Islet of Langerhans (tissue), 1 donor: Measurements from ENCODE around the gene SHISA7.
"Not testable (repeated sequence)": the region's sequence is repeated elsewhere in the genome, so short reads cannot be mapped to it uniquely, and the experiment has no call there.

Experiments
- FAIRE-seq: peaks from one replicate; lab custom pipeline; 2011; peaks lifted over from hg19 to GRCh38; lab: Jason Lieb, UNC

The SHISA7 gene

GRCh38 chr19:55463583-55464031 is 20.5 kb upstream of the SHISA7 start:
- FAIRE-seq, result no peak

GRCh38 chr19:55462722-55463121 is 19.6 kb upstream of the SHISA7 start:
- no peak for FAIRE-seq

GRCh38 chr19:55461974-55462626 is 19.0 kb upstream of the SHISA7 start:
- no peak for FAIRE-seq

GRCh38 chr19:55461259-55461973 is 18.3 kb upstream of the SHISA7 start, which contains the start of gene ISOC2:
Gene ISOC2, minus strand, starts transcription at chr19:55461642. Its CDS starts 5,156 bp downstream, at chr19:55456486.
- FAIRE-seq, result peak; percentile 95

GRCh38 chr19:55460670-55461258 is 17.7 kb upstream of the SHISA7 start:
- no peak for FAIRE-seq

GRCh38 chr19:55459950-55460657 is 17.0 kb upstream of the SHISA7 start:
- peak; percentile 9 for FAIRE-seq

- FAIRE-seq, result no peak
Observed at GRCh38 chr19:55459551-55459949, 16.4 kb upstream of the SHISA7 start.

- no peak for FAIRE-seq
Observed at GRCh38 chr19:55457683-55458457, 14.8 kb upstream of the SHISA7 start.

GRCh38 chr19:55456347-55456746 is 13.2 kb upstream of the SHISA7 start:
- no peak for FAIRE-seq

- FAIRE-seq, result no peak
Observed at GRCh38 chr19:55455576-55456235, 12.6 kb upstream of the SHISA7 start.

- FAIRE-seq, result no peak
Observed at GRCh38 chr19:55454787-55455243, 11.7 kb upstream of the SHISA7 start.

- FAIRE-seq, result no peak
Observed at GRCh38 chr19:55453511-55454260, 10.6 kb upstream of the SHISA7 start.

- FAIRE-seq, result no peak
Observed at GRCh38 chr19:55452749-55453346, 9.7 kb upstream of the SHISA7 start.

GRCh38 chr19:55451965-55452748 is 9.1 kb upstream of the SHISA7 start:
- FAIRE-seq, result no peak

- no peak for FAIRE-seq
Observed at GRCh38 chr19:55451163-55451964, 8.3 kb upstream of the SHISA7 start.

- no peak for FAIRE-seq
Observed at GRCh38 chr19:55449469-55449868, 6.4 kb upstream of the SHISA7 start.

GRCh38 chr19:55448175-55448490 is 5.0 kb upstream of the SHISA7 start:
- FAIRE-seq, result not testable (repeated sequence)

GRCh38 chr19:55447421-55448174 is 4.5 kb upstream of the SHISA7 start:
- FAIRE-seq, result no peak
